Gastroesophageal sphincter (tissue), 4 donors: ENCODE measurements around the gene ABI2. TPM values are rescaled to one million over a fixed set of nuclear protein-coding genes. Genes with fewer than 3 reads are reported as not detected.

Experiments used
- ATAC-seq: fragments of 150-250 bp; one replicate; pipeline ENCODE4 v1.9.1; 2016; ENCODE audit warnings: mild to moderate bottlenecking, moderate library complexity
- H3K27ac ChIP-seq, 4 donors: fragments of 200-600 bp; sonication (generic) in 3 of 4; 1 replicate in 3 of 4; 2 replicates in 1 of 4; pipeline ENCODE4 v1.5.1; 2016 to 2019
- H3K27me3 ChIP-seq: fragments of 200-600 bp; sonication (generic); one replicate; pipeline ENCODE4 v1.5.1; 2019
- H3K36me3 ChIP-seq, 2 donors: fragments of 200-600 bp; sonication (generic); one replicate each; pipeline ENCODE4 v1.5.1; 2019; ENCODE audit warnings: control low read depth in 1 of 2
- H3K4me1 ChIP-seq, 3 donors: fragments of 200-600 bp; sonication (generic); 1 replicate in 2 of 3; 2 replicates in 1 of 3; pipeline ENCODE4 v1.5.1; 2016 to 2019; ENCODE audit warnings: control low read depth in 2 of 3
- H3K4me3 ChIP-seq, 2 donors: fragments of 200-600 bp; sonication (generic); one replicate each; pipeline ENCODE4 v1.5.1; 2019; ENCODE audit warnings: mild to moderate bottlenecking in 1 of 2, moderate library complexity in 1 of 2
- H3K9me3 ChIP-seq, 3 donors: fragments of 200-600 bp; sonication (generic); one replicate each; pipeline ENCODE4 v1.5.1; 2017 to 2019; ENCODE audit warnings: control low read depth in 2 of 3
- CTCF ChIP-seq, 4 experiments: fragments of 200-600 bp in 2 of 4; fragments of 450-650 bp in 2 of 4; sonication (generic) in 1 of 4; IDR thresholded peaks; one replicate each; pipeline ENCODE4 v1.5.1; 2017 to 2019; ENCODE audit warnings: antibody characterized with exemption in 4 of 4, mild to moderate bottlenecking in 2 of 4, moderate library complexity in 2 of 4
- EP300 ChIP-seq: sonication (generic); formaldehyde crosslinking; IDR thresholded peaks from one replicate; pipeline ENCODE4 v1.6.1; 2017; ENCODE audit warnings: antibody characterized with exemption, mild to moderate bottlenecking
- POLR2A ChIP-seq, 2 donors: fragments of 450-650 bp; IDR thresholded peaks; one replicate each; pipeline ENCODE4 v1.6.1; 2017; ENCODE audit warnings: antibody characterized with exemption in 2 of 2, mild to moderate bottlenecking in 2 of 2, moderate library complexity in 1 of 2
- POLR2AphosphoS5 ChIP-seq: sonication (generic); formaldehyde crosslinking; IDR thresholded peaks from one replicate; pipeline ENCODE4 v1.6.1; 2017; ENCODE audit warnings: antibody characterized with exemption
- WGBS, 2 donors: methylation state at CpG; one replicate each; pipeline ENCODE4 v1.1.5; 2018; ENCODE audit warnings: low coverage in 1 of 2; 5-methylcytosine and 5-hydroxymethylcytosine counted together
- total RNA-seq, 4 donors: library from RNA; depleted of rRNA; stranded (reverse); fragments of >200 nt; gene quantifications; one replicate each; pipeline ENCODE4 v1.1.0, GENCODE V29; 2016

ABI2 gene
- total RNA-seq, 4 donors from 2014 or later = 33.0 to 57.5 (median 45.0) TPM

GRCh38 chr2:203446780-203447179 is 118.6 kb downstream of the ABI2 start:
- Histone ChIP-seq H3K27ac (no peak overlapping the region), H3K36me3 (peaks cover 0 to 89% of the 10 kb centered on the region in 2 donors), H3K27me3 (no peaks in the 10 kb centered on the region), H3K9me3 (no peaks in the 10 kb centered on the region), H3K4me3 (no peak overlapping the region), H3K4me1 (no peaks in the 10 kb centered on the region)
- TF ChIP-seq EP300 (no peak), POLR2AphosphoS5 (no peak), POLR2A (IDR thresholded peaks at IDR 0.05) (no peak), CTCF (IDR thresholded peaks at IDR 0.05) (no peak)
- 90 to 100% methylated on average over 3 of the region's 3 CpGs for WGBS, 2 donors
- no peak for ATAC-seq

- Histone ChIP-seq H3K4me3 (no peak overlapping the region), H3K36me3 (peaks cover 0 to 60% of the 10 kb centered on the region in 2 donors), H3K27ac (no peak overlapping the region), H3K27me3 (no peaks in the 10 kb centered on the region), H3K4me1 (no peaks in the 10 kb centered on the region), H3K9me3 (no peaks in the 10 kb centered on the region)
- no peak for ATAC-seq
- no peak for TF ChIP-seq POLR2A (IDR thresholded peaks at IDR 0.05)
- no peak for TF ChIP-seq CTCF (IDR thresholded peaks at IDR 0.05)
- TF ChIP-seq POLR2AphosphoS5 = no peak
- TF ChIP-seq EP300 = no peak
- 89 to 93% methylated on average over 3 of the region's 3 CpGs for WGBS, 2 donors
These were observed 122.4 kb downstream of the ABI2 start for GRCh38 chr2:203450561-203450960.

GRCh38 chr2:203451011-203451410 is 122.8 kb downstream of the ABI2 start:
- ATAC-seq = no peak
- Histone ChIP-seq H3K36me3 (peaks cover 0 to 56% of the 10 kb centered on the region in 2 donors), H3K27me3 (no peaks in the 10 kb centered on the region), H3K4me3 (no peak overlapping the region), H3K4me1 (no peaks in the 10 kb centered on the region), H3K27ac (no peak overlapping the region), H3K9me3 (no peaks in the 10 kb centered on the region)
- TF ChIP-seq CTCF (IDR thresholded peaks at IDR 0.05) = no peak
- 80 to 94% methylated on average over 2 of the region's 2 CpGs for WGBS, 2 donors

GRCh38 chr2:203451689-203452088 is 123.5 kb downstream of the ABI2 start:
- H3K9me3 ChIP-seq = no peaks in the 10 kb centered on the region
- WGBS, 2 donors = 78 to 100% methylated on average over 1 of the region's 1 CpG
- no peaks in the 10 kb centered on the region for H3K27me3 ChIP-seq
- H3K4me1 ChIP-seq = no peaks in the 10 kb centered on the region
- TF ChIP-seq CTCF (IDR thresholded peaks at IDR 0.05) (no peak), POLR2AphosphoS5 (no peak), POLR2A (IDR thresholded peaks at IDR 0.05) (no peak), EP300 (no peak)
- ATAC-seq = no peak
- H3K27ac ChIP-seq = no peak overlapping the region
- H3K36me3 ChIP-seq = peaks cover 0 to 49% of the 10 kb centered on the region in 2 donors
- H3K4me3 ChIP-seq = no peak overlapping the region

- H3K4me1 ChIP-seq = no peaks in the 10 kb centered on the region
- no peaks in the 10 kb centered on the region for H3K27me3 ChIP-seq
- no peak overlapping the region for H3K27ac ChIP-seq
- H3K36me3 ChIP-seq = peaks cover 0 to 48% of the 10 kb centered on the region in 2 donors
- no peak overlapping the region for H3K4me3 ChIP-seq
- no peak for TF ChIP-seq EP300
- no peak for TF ChIP-seq POLR2AphosphoS5
- peak; percentile 31 to 73 (median 70) for TF ChIP-seq CTCF (IDR thresholded peaks at IDR 0.05)
- no peaks in the 10 kb centered on the region for H3K9me3 ChIP-seq
- peak; percentile 65 for ATAC-seq
- WGBS, 2 donors = 0 to 4% methylated on average over 1 of the region's 1 CpG
These were observed 125.8 kb downstream of the ABI2 start for GRCh38 chr2:203453858-203454451.
